ENCODE data around the gene NDUFB10. TPM values are rescaled to one million over a fixed set of nuclear protein-coding genes. Genes with fewer than 3 reads are reported as not detected.

The NDUFB10 gene
- polyA plus RNA-seq (2013, experiment 1 of 2) = 173 TPM
- 165 TPM for polyA plus RNA-seq (2013, experiment 2 of 2)

- peaks cover 26% of the 10 kb centered on the region for H3K4me1 ChIP-seq (ENCODE audit: control insufficient read depth, insufficient read depth, low read depth, low read length)
- peak within 1 kb of the TSS; percentile 85 for H2BK5ac ChIP-seq (ENCODE audit: low read depth, low read length, poor library complexity, severe bottlenecking)
- H3K27me3 ChIP-seq (ENCODE audit: control insufficient read depth in 1 of 2, insufficient read depth in 1 of 2, low read length in 2 of 2) = peaks cover 0 to 3% of the 10 kb centered on the region in 2 experiments
- peak within 1 kb of the TSS in 1 of 2 experiments; percentile 98 for H3K23ac ChIP-seq (ENCODE audit: low read length in 2 of 2)
- H3K9me3 ChIP-seq (ENCODE audit: control insufficient read depth, low read length) = peaks cover 4% of the 10 kb centered on the region
- H4K91ac ChIP-seq (ENCODE audit: low read length) = peak within 1 kb of the TSS; percentile 88
- WGBS = 1% methylated on average over 73 of the region's 79 CpGs
- peak within 1 kb of the TSS; percentile 42 to 86 for H3K4ac ChIP-seq (ENCODE audit: low read depth in 1 of 2, low read length in 2 of 2)
- peak within 1 kb of the TSS; percentile 93 for H3K9ac ChIP-seq (ENCODE audit: low read length)
- H2BK15ac ChIP-seq (ENCODE audit: low read depth, poor library complexity, severe bottlenecking) = peak within 1 kb of the TSS; percentile 44
- peaks cover 23 to 34% of the 10 kb centered on the region in 2 experiments for H3K36me3 ChIP-seq (ENCODE audit: control insufficient read depth in 1 of 2, insufficient read depth in 2 of 2, low read depth in 1 of 2, low read length in 2 of 2)
- H3K4me3 ChIP-seq (ENCODE audit: insufficient read depth in 1 of 2, low read depth in 1 of 2, low read length in 2 of 2) = peak within 1 kb of the TSS; percentile 90 to 91
- H3K27ac ChIP-seq (ENCODE audit: low read length, poor library complexity, severe bottlenecking) = peak within 1 kb of the TSS; percentile 34
- H3K18ac ChIP-seq (ENCODE audit: low read depth in 1 of 2, low read length in 2 of 2) = peak within 1 kb of the TSS; percentile 97 to 98
- H3K4me2 ChIP-seq (ENCODE audit: low read length, poor library complexity, severe bottlenecking) = peak within 1 kb of the TSS; percentile 85
- H2BK120ac ChIP-seq (ENCODE audit: low read depth, low read length) = peak within 1 kb of the TSS; percentile 27
- H2AK5ac ChIP-seq (ENCODE audit: low read length, severe bottlenecking) = peak within 1 kb of the TSS; percentile 44
- H2AFZ ChIP-seq (ENCODE audit: low read depth, low read length) = peak within 1 kb of the TSS; percentile 62
- H4K8ac ChIP-seq (ENCODE audit: low read length) = peak within 1 kb of the TSS; percentile 99
- H3K79me1 ChIP-seq (replicated peaks; ENCODE audit: low read length, poor library complexity, severe bottlenecking) = no peaks in the 10 kb centered on the region
- peak within 1 kb of the TSS; percentile 5 to 99 for H3K14ac ChIP-seq (ENCODE audit: low read length in 2 of 2)
- peak; percentile 88 for DNase-seq
- peak within 1 kb of the TSS in 1 of 2 experiments; percentile 72 for H2BK12ac ChIP-seq (ENCODE audit: low read length in 2 of 2)
Measured at GRCh38 chr16:1959269-1960039, at the start of gene NDUFB10. Gene NDUFB10 (plus strand): TSS chr16:1959538. CDS start chr16:1959625, 87 bp downstream.

- no peak overlapping the region for H3K4me2 ChIP-seq (ENCODE audit: low read length, poor library complexity, severe bottlenecking)
- no peak overlapping the region for H4K8ac ChIP-seq (ENCODE audit: low read length)
- H3K4me3 ChIP-seq (ENCODE audit: insufficient read depth in 1 of 2, low read depth in 1 of 2, low read length in 2 of 2) = no peak overlapping the region
- H3K4ac ChIP-seq (ENCODE audit: low read depth in 1 of 2, low read length in 2 of 2) = no peak overlapping the region
- H4K91ac ChIP-seq (ENCODE audit: low read length) = no peak overlapping the region
- H3K36me3 ChIP-seq (ENCODE audit: control insufficient read depth in 1 of 2, insufficient read depth in 2 of 2, low read depth in 1 of 2, low read length in 2 of 2) = peaks cover 0 to 5% of the 10 kb centered on the region in 2 experiments
- no peak overlapping the region for H2BK15ac ChIP-seq (ENCODE audit: low read depth, poor library complexity, severe bottlenecking)
- H2BK120ac ChIP-seq (ENCODE audit: low read depth, low read length) = no peak overlapping the region
- H2AFZ ChIP-seq (ENCODE audit: low read depth, low read length) = no peak overlapping the region
- H3K18ac ChIP-seq (ENCODE audit: low read depth in 1 of 2, low read length in 2 of 2) = no peak overlapping the region
- no peak for DNase-seq
- 78% methylated on average over 18 of the region's 18 CpGs for WGBS
- no peaks in the 10 kb centered on the region for H3K9me3 ChIP-seq (ENCODE audit: control insufficient read depth, low read length)
- H3K23ac ChIP-seq (ENCODE audit: low read length in 2 of 2) = no peak overlapping the region
- peaks cover 42 to 68% of the 10 kb centered on the region in 2 experiments for H3K27me3 ChIP-seq (ENCODE audit: control insufficient read depth in 1 of 2, insufficient read depth in 1 of 2, low read length in 2 of 2)
- no peak overlapping the region for H2BK5ac ChIP-seq (ENCODE audit: low read depth, low read length, poor library complexity, severe bottlenecking)
- no peaks in the 10 kb centered on the region for H3K79me1 ChIP-seq (replicated peaks; ENCODE audit: low read length, poor library complexity, severe bottlenecking)
- no peak overlapping the region for H2AK5ac ChIP-seq (ENCODE audit: low read length, severe bottlenecking)
- H3K9ac ChIP-seq (ENCODE audit: low read length) = no peak overlapping the region
- H3K4me1 ChIP-seq (ENCODE audit: control insufficient read depth, insufficient read depth, low read depth, low read length) = peaks cover 5% of the 10 kb centered on the region
- no peak overlapping the region for H3K27ac ChIP-seq (ENCODE audit: low read length, poor library complexity, severe bottlenecking)
- no peak overlapping the region for H3K14ac ChIP-seq (ENCODE audit: low read length in 2 of 2)
- H2BK12ac ChIP-seq (ENCODE audit: low read length in 2 of 2) = no peak overlapping the region
Measured at GRCh38 chr16:1909561-1910231, 49.6 kb upstream of the NDUFB10 start.

- H3K27ac ChIP-seq (ENCODE audit: low read length, poor library complexity, severe bottlenecking) = no peak overlapping the region
- no peak overlapping the region for H2AK5ac ChIP-seq (ENCODE audit: low read length, severe bottlenecking)
- 91% methylated on average over 59 of the region's 59 CpGs for WGBS
Measured at GRCh38 chr16:1911467-1912214, 47.7 kb upstream of the NDUFB10 start.

More at GRCh38 chr16:1911467-1912214, 47.7 kb upstream of the NDUFB10 start:
- H3K18ac ChIP-seq (ENCODE audit: low read depth in 1 of 2, low read length in 2 of 2) = no peak overlapping the region
- no peak overlapping the region for H3K4me2 ChIP-seq (ENCODE audit: low read length, poor library complexity, severe bottlenecking)
- no peaks in the 10 kb centered on the region for H3K9me3 ChIP-seq (ENCODE audit: control insufficient read depth, low read length)
- H2BK15ac ChIP-seq (ENCODE audit: low read depth, poor library complexity, severe bottlenecking) = no peak overlapping the region
- no peaks in the 10 kb centered on the region for H3K79me1 ChIP-seq (replicated peaks; ENCODE audit: low read length, poor library complexity, severe bottlenecking)
- peaks cover 5% of the 10 kb centered on the region for H3K4me1 ChIP-seq (ENCODE audit: control insufficient read depth, insufficient read depth, low read depth, low read length)
- H4K8ac ChIP-seq (ENCODE audit: low read length) = no peak overlapping the region
- no peak overlapping the region for H2BK5ac ChIP-seq (ENCODE audit: low read depth, low read length, poor library complexity, severe bottlenecking)
- H3K9ac ChIP-seq (ENCODE audit: low read length) = no peak overlapping the region
- no peak for DNase-seq
- H3K4me3 ChIP-seq (ENCODE audit: insufficient read depth in 1 of 2, low read depth in 1 of 2, low read length in 2 of 2) = no peak overlapping the region
- H3K14ac ChIP-seq (ENCODE audit: low read length in 2 of 2) = no peak overlapping the region
- no peak overlapping the region for H2BK120ac ChIP-seq (ENCODE audit: low read depth, low read length)
- no peak overlapping the region for H4K91ac ChIP-seq (ENCODE audit: low read length)
- no peak overlapping the region for H2BK12ac ChIP-seq (ENCODE audit: low read length in 2 of 2)
- H3K23ac ChIP-seq (ENCODE audit: low read length in 2 of 2) = no peak overlapping the region
- H3K36me3 ChIP-seq (ENCODE audit: control insufficient read depth in 1 of 2, insufficient read depth in 2 of 2, low read depth in 1 of 2, low read length in 2 of 2) = peaks cover 0 to 5% of the 10 kb centered on the region in 2 experiments
- H3K4ac ChIP-seq (ENCODE audit: low read depth in 1 of 2, low read length in 2 of 2) = no peak overlapping the region
- no peak overlapping the region for H2AFZ ChIP-seq (ENCODE audit: low read depth, low read length)
- peaks cover 54 to 68% of the 10 kb centered on the region in 2 experiments for H3K27me3 ChIP-seq (ENCODE audit: control insufficient read depth in 1 of 2, insufficient read depth in 1 of 2, low read length in 2 of 2)
